ENCODE results near the gene TEX9. TPM values are rescaled to one million over a fixed set of nuclear protein-coding genes. Genes with fewer than 3 reads are reported as not detected.

Gene TEX9
- total RNA-seq, 2 experiments from 2014 or later, result 1.5 to 1.8 TPM

- ChIA-PET CTCF (interaction anchor here (0.9 kb wide), 1 partner anchor 10 kb away, joined by 4 read pairs; the partner anchor contains the start of gene MNS1), POLR2A (no interaction called here)
- no peak overlapping the region for H3K4me3 Mint-ChIP-seq
- no peaks in the 10 kb centered on the region for H3K36me3 Mint-ChIP-seq (ENCODE audit: low read depth)
- ATAC-seq (no peak), DNase-seq (no peak)
- intact Hi-C loops (cut with DNase I, micrococcal nuclease), result no loop called here
- H3K27me3 Mint-ChIP-seq, result no peaks in the 10 kb centered on the region
- no peaks in the 10 kb centered on the region for H3K9me3 Mint-ChIP-seq (ENCODE audit: low read depth)
- no peaks in the 10 kb centered on the region for H3K4me1 Mint-ChIP-seq
- H3K27ac Mint-ChIP-seq, result no peak overlapping the region
Observed at GRCh38 chr15:56475351-56475750, 110.1 kb downstream of the TEX9 start.

Other genes with a start within 250 kb of the TEX9 start
- gene RFX7, start 121.5 kb upstream of the TEX9 start, total RNA-seq, result 10 to 100 TPM; 24.0 to 31.4 TPM
- under 1 TPM; 0.41 to 0.74 TPM for gene MNS1, start 99.7 kb downstream of the TEX9 start, total RNA-seq